Heart right ventricle (tissue), 16 donors: ENCODE measurements around the gene DOHH. TPM values are rescaled to one million over a fixed set of nuclear protein-coding genes. Genes with fewer than 3 reads are reported as not detected.

Experiments used
- ATAC-seq, 8 donors: fragments of 200-7000 bp; cut with Tn5 transposase; one replicate each; pipeline ENCODE4 v1.9.1; 2020; ENCODE audit warnings: mild to moderate bottlenecking in 8 of 8, moderate library complexity in 8 of 8, moderate number of reproducible peaks in 1 of 8
- DNase-seq, 2 donors: peaks; one replicate each; pipeline ENCODE4 v3.0.0-alpha.2; 2020
- H3K27ac ChIP-seq, 10 donors: fragments of 200-600 bp; sonication (generic) in 2 of 10; one replicate each; pipeline versions ENCODE4 v1.5.0 to v1.8.0; 2020 to 2022; ENCODE audit warnings: mild to moderate bottlenecking in 3 of 10
- H3K27me3 ChIP-seq, 7 donors: fragments of 200-600 bp; one replicate each; pipeline ENCODE4 v1.8.0; 2021 to 2022; ENCODE audit warnings: mild to moderate bottlenecking in 2 of 7
- H3K36me3 ChIP-seq, 9 donors: fragments of 200-600 bp; sonication (generic) in 1 of 9; one replicate each; pipeline versions ENCODE4 v1.5.0 to v1.8.0; 2020 to 2022; ENCODE audit warnings: mild to moderate bottlenecking in 2 of 9
- H3K4me1 ChIP-seq, 9 donors: fragments of 200-600 bp; sonication (generic) in 1 of 9; one replicate each; pipeline versions ENCODE4 v1.5.0 to v1.8.0; 2020 to 2022; ENCODE audit warnings: mild to moderate bottlenecking in 4 of 9
- H3K4me3 ChIP-seq, 10 donors: fragments of 200-600 bp; sonication (generic) in 2 of 10; one replicate each; pipeline versions ENCODE4 v1.5.0 to v1.8.0; 2020 to 2022; ENCODE audit warnings: mild to moderate bottlenecking in 7 of 10, moderate library complexity in 2 of 10
- H3K9me3 ChIP-seq, 11 donors: fragments of 200-600 bp in 10 of 11; sonication (generic) in 2 of 11; one replicate each; pipeline versions ENCODE4 v1.5.0 to v1.8.0; 2013 to 2022; ENCODE audit warnings: mild to moderate bottlenecking in 2 of 11, control low read depth in 1 of 11, moderate library complexity in 1 of 11
- WGBS, 2 donors: extraction: QIAGEN DNeasy Blood & Tissue Kit; methylation state at CpG; one replicate each; pipeline ENCODE4 v1.1.7; 2013; ENCODE audit warnings: inconsistent platforms in 1 of 2; 5-methylcytosine and 5-hydroxymethylcytosine counted together
- intact Hi-C, 10 donors: fragments of 100-400 bp; cut with DNase I; formaldehyde crosslinking; loops; one replicate each; pipeline versions ENCODE4 v1.11.1 to v1.14.2; 2022
- polyA plus RNA-seq, 2 donors: library from polyadenylated mRNA; stranded (reverse); fragments of 200-250 nt; gene quantifications; one replicate each; pipeline ENCODE4 v1.2.3, GENCODE V29; 2013
- total RNA-seq, 10 donors: library from RNA; stranded (reverse); fragmentation: NEBNext Ultra II Directional in 3 of 10; extraction: Animal tissue kit (Norgen Biotek cat#: 25700) in 3 of 10; gene quantifications; one replicate each; pipeline versions ENCODE4 v1.2.1 to v1.2.4, GENCODE V29; 2021 to 2023
- TF ChIP-seq, protein P1 (sequence below), 9 donors: fragments of 200-600 bp; sonication (generic) in 2 of 9; IDR thresholded peaks; one replicate each; pipeline versions ENCODE4 v1.5.0 to v1.8.0; 2021 to 2022; ENCODE audit warnings: antibody characterized with exemption in 9 of 9, mild to moderate bottlenecking in 5 of 9, moderate library complexity in 1 of 9
- donor health status: Arrhythmogenic right ventricular cardiomyopathy.
- donor health status: ischemic (EF 13 %, LVEDD 7.1; RV severe dilation, severe dysfunction).
- donor health status: healthy with polysubstance abuse.
- donor health status: DM: no; HTN: yes; CAD: no.
- donor health status: DM: no; HTN: no; CAD: no.
- donor health status: ischemic (EF 25% LVEDD 6.9; RV normal size, moderate dysfunction).
- donor health status: ischemic (EF 25% LVEDD 5.7; RV mildly dilated, moderate dysfunction).
- donor health status: healthy.
- donor health status: DM: yes; HTN: yes; CAD: no.
- donor health status: Ischemic cardiomyopathy.
- donor health status: ischemic (EF 35%, LVEDD 5.7; RV mildly dilated, moderate dysfunction).
- donor health status: nonischemic (EF 11% LVEDD 7.7; RV severe dilation, severe dysfunction).
- donor health status: DM: yes; HTN: yes; CAD: no.
- donor health status: PGD.
- donor health status: ischemic (EF 29% LVEDD 5.4; RV normal size, mild dysfunction).
- donor health status: nonischemic (EF 23%, LVEDD 6.1; RV moderate dilation, normal function).

DOHH gene
- total and polyA plus RNA-seq, 12 donors = 7.2 to 30.4 (median 10.3) TPM

DNA sequence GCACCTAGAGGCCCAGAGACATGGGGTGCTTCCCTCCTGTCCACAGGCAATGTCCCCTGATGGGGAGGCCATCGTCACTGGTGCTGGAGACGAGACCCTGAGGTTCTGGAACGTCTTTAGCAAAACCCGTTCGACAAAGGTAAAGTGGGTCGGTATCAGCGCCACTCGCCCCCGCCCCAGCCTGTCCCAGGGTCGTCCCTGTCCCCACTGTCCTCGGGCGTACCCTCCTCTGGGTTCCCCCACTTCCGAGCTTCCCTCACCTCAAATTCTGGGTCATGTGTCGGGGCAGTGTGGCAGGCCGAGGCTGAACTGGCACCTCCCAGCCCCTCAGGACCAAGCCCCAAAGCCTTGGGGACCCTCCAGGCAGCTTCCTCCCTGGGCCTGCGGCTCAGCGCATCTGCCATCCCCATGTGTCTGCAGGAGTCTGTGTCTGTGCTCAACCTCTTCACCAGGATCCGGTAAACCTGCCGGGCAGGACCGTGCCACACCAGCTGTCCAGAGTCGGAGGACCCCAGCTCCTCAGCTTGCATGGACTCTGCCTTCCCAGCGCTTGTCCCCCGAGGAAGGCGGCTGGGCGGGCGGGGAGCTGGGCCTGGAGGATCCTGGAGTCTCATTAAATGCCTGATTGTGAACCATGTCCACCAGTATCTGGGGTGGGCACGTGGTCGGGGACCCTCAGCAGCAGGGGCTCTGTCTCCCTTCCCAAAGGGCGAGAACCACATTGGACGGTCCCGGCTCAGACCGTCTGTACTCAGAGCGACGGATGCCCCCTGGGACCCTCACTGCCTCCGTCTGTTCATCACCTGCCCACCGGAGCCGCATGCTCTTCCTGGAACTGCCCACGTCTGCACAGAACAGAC is 34.1 kb upstream of the DOHH start:
- ATAC-seq = no peak
- peaks cover 0 to under 1% (median 0%) of the 10 kb centered on the region in 11 donors for H3K9me3 ChIP-seq
- no peaks in the 10 kb centered on the region for H3K27me3 ChIP-seq
- H3K4me1 ChIP-seq = peaks cover 0 to 13% (median 0%) of the 10 kb centered on the region in 9 donors
- TF ChIP-seq, protein P1, sequence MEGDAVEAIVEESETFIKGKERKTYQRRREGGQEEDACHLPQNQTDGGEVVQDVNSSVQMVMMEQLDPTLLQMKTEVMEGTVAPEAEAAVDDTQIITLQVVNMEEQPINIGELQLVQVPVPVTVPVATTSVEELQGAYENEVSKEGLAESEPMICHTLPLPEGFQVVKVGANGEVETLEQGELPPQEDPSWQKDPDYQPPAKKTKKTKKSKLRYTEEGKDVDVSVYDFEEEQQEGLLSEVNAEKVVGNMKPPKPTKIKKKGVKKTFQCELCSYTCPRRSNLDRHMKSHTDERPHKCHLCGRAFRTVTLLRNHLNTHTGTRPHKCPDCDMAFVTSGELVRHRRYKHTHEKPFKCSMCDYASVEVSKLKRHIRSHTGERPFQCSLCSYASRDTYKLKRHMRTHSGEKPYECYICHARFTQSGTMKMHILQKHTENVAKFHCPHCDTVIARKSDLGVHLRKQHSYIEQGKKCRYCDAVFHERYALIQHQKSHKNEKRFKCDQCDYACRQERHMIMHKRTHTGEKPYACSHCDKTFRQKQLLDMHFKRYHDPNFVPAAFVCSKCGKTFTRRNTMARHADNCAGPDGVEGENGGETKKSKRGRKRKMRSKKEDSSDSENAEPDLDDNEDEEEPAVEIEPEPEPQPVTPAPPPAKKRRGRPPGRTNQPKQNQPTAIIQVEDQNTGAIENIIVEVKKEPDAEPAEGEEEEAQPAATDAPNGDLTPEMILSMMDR (IDR thresholded peaks at IDR 0.05) = no peak
- DNase-seq = no peak
- H3K27ac ChIP-seq = no peak overlapping the region
- 93% methylated on average over 38 of the region's 38 CpGs for WGBS, 2 donors
- intact Hi-C loops = no loop called here
- H3K4me3 ChIP-seq = no peak overlapping the region
- H3K36me3 ChIP-seq = peaks cover 0 to 81% (median 44%) of the 10 kb centered on the region in 9 donors

DNA sequence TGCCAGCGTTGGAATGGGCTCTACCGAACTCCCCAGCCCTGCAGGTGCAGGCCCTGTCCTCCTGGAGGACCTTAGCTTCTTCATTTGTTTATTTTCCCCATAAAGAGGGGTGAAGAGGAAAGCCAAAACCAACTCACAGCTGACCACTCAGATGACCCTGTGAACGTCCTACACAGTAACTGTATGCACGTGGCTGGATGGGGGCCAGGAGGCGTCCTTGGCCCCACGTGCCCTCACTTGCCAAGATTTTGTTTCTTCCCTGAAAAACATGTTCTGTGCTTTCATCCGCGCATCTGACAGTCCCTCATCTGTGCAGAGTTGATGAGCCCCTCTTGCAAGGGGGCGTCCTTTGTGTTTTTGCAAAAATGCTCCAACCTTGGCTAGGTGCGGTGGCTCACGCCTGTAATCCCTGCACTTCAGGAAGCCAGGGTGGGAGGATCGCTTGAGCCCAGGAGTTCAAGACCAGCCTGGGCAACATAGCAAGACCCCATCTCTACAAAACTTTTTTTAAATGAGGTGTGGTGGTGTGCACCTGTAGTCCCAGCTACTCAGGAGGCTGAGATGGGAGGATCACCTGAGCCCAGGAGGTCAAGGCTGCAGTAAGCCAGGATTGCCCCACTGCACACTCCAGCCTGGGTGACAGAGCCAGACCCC is 33.2 kb upstream of the DOHH start:
- Histone ChIP-seq H3K27ac (no peak overlapping the region), H3K9me3 (no peaks in the 10 kb centered on the region), H3K4me1 (peaks cover 0 to 13% (median 0%) of the 10 kb centered on the region in 9 donors), H3K4me3 (no peak overlapping the region), H3K36me3 (peaks cover 0 to 78% (median 44%) of the 10 kb centered on the region in 9 donors), H3K27me3 (no peaks in the 10 kb centered on the region)
- intact Hi-C loops = no loop called here
- ATAC-seq (no peak), DNase-seq (no peak)
- TF ChIP-seq, protein P1 (IDR thresholded peaks at IDR 0.05) = no peak
- 82 to 83% methylated on average over 12 of the region's 12 CpGs for WGBS, 2 donors

DNA sequence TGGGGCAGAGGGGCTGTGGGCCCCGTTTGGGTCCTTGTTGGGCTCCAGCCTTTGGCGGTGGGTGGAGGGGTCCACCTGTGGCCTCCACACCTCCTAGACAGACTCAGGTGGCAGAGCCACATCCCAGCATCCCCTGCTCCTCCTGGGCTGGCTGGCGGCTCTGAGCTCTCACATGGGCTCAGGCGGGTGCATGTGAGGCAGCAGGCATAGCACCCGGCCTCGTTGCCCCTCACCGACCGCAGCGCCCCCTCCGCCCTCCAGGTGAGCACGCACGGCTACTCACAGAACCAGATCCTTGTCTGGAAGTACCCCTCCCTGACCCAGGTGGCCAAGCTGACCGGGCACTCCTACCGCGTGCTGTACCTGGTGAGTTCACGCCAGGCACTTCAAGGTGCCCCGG is 32.6 kb upstream of the DOHH start:
- H3K27me3 ChIP-seq = no peaks in the 10 kb centered on the region
- TF ChIP-seq, protein P1 (IDR thresholded peaks at IDR 0.05) = no peak
- intact Hi-C loops = no loop called here
- 93 to 95% methylated on average over 17 of the region's 17 CpGs for WGBS, 2 donors
- no peak overlapping the region for H3K27ac ChIP-seq
- no peaks in the 10 kb centered on the region for H3K9me3 ChIP-seq
- no peak overlapping the region for H3K4me3 ChIP-seq
- peaks cover 0 to 13% (median 0%) of the 10 kb centered on the region in 9 donors for H3K4me1 ChIP-seq
- DNase-seq = no peak
- H3K36me3 ChIP-seq = peaks cover 0 to 75% (median 44%) of the 10 kb centered on the region in 9 donors
- no peak for ATAC-seq

DNA sequence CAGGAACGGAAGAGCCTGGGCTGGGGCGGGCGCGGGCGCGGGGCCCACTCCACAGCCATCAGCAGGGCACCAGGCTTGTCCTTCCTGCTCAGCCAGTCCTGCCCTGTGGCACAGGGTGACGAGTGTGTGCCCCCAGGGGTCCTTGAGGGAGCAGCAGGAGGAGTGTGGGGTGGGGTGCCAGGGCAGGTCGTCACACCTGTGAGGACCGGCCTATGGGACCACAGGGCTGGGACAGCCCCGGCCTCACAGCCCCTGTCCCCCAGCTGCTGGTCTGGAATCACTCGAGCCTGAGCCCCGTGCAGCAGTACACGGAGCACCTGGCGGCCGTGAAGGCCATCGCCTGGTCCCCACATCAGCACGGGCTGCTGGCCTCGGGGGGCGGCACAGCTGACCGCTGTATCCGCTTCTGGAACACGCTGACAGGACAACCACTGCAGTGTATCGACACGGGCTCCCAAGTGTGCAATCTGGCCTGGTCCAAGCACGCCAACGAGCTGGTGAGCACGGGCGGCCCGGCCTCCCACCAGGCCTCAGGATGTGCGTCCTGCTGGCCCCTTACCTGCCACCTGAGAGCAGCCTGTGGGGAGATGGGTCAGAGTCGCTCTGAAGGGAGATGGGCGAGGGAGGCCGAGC is 31.8 kb upstream of the DOHH start:
- WGBS, 2 donors = 94 to 96% methylated on average over 32 to 33 of the region's 33 CpGs
- intact Hi-C loops = no loop called here
- ATAC-seq = no peak

More for the DNA sequence above, 31.8 kb upstream of the DOHH start:
- DNase-seq = no peak
- Histone ChIP-seq H3K4me1 (peaks cover 0 to 13% (median 0%) of the 10 kb centered on the region in 9 donors), H3K9me3 (no peaks in the 10 kb centered on the region), H3K27ac (no peak overlapping the region), H3K4me3 (no peak overlapping the region), H3K36me3 (peaks cover 0 to 78% (median 49%) of the 10 kb centered on the region in 9 donors), H3K27me3 (no peaks in the 10 kb centered on the region)
- TF ChIP-seq, protein P1 (IDR thresholded peaks at IDR 0.05) = no peak
